CD4-positive, alpha-beta T cell treated with Interleukin-17A for 1 hour (primary cell): Measurements from ENCODE around the gene CADM1.

Source experiments
- DNase-seq: peaks from one replicate; pipeline ENCODE4 v3.0.0-alpha.2; 2020

The CADM1 gene

DNA sequence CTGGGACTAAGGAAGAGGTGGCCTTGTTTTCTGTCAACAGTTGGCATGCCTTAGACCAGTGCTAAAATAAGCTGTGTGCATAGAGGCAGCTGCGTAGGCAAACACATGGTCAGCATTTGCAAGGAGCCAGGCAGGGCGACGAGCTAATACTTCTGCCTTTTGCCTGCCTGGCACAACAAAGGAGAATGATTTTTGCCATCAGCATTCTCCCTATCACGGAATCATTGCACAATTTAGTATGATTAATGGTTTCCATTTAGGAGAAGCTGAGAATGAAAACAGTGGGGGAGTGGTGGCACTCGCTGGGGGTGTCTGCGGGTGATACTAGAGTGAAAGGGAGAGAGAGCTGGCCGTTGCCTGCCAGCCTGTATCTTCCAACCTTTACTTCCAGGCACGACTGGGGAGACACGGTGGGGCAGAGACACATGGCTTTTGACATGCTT is 336.0 kb downstream of the CADM1 start:
- DNase-seq: no peak

DNA sequence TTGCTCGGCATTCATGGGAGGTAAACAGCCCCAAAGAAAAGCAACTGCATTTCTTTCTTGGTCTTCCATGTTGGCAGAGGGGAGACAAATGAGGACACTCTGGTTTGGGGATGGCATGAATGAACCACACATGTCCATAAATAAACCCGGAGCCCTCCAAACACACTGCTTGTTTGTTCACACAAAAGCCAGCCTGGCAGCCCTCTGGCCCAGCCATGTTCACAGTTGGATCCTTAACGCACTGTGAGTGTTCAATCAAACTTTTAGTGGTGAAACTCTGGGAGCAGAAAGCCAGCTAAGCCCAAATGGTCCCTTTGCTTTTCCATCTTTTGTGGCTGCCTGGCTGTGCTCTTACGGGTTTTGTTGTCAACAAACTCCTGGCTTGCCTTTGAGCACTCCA is 336.8 kb downstream of the CADM1 start:
- no peak for DNase-seq

DNA sequence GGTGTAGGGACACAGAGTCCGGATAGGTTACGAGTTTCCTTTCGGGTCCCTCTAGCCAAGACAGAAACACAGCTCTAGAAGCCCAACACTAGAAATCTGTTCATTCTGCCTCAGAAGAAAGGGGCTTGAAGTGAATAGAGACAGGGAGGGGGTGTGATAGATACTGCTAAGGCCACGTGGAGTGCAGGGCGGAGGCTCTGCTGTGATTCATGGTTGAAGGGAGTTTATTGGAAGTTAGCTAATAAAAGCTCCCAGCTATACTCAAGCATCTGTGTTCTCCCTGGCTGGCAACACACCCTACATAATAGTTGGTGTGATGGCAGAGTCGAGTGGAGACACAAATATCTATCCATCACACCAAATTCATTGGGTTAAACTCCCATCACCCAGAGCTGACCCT is 337.4 kb downstream of the CADM1 start:
- no peak for DNase-seq

DNA sequence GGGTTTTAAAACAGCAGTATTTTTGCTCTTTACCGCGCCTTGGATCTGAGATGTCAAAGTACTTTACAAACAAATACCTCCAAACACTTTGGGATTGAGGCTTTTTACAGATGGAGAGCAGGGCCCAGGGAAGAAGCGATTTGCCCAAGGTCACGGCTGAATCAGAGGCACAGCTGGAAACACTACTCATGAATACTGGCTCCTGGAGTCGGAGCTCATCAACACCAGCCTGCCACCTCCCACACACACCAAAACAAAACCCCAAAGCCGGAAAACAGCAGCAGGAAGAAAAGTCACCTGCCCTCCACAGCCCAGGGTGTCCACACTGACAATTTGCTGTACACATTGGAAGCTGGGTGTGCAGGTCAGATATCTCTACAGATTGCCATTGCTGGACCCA is 339.4 kb downstream of the CADM1 start:
- no peak for DNase-seq

DNA sequence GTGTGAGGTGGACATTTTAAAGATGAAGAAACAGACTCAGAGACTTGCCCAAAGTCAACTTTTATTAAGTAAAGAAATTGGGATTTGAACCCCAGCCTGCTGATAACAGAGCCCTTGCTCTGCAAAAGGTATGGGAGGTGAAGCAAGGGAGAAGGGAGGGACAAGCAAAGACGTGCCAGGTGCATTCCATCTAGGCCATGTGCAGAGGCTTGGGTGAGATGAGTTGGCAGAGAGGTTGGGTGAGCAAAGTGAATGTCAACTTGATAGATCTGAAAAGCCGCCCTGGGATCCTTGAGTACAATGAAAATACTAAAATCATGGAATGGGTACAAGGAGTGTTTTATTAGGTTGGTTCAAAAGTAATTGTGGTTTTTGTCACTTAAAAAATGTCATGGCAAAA is 341.3 kb downstream of the CADM1 start:
- DNase-seq: no peak

DNA sequence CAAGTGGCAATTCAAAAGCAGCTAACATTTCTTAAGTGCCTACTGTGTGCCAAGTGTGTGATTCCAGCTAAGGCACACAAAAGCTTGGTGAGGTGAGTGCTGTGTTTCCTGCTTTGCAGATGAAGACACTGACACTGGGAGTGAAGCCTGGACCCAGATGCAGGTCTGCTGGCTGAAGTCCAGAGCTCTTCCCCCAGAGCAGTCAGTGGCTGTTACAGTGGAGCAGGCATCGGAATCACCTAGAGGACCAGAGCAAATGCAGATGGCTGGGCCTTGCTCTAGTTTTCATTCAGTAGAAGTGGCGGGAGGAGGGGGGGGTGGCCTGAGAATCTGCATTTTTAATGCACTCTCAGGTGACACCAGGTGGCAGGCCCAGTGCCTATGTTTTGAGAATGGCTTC is 342.3 kb downstream of the CADM1 start:
- DNase-seq: no peak

DNA sequence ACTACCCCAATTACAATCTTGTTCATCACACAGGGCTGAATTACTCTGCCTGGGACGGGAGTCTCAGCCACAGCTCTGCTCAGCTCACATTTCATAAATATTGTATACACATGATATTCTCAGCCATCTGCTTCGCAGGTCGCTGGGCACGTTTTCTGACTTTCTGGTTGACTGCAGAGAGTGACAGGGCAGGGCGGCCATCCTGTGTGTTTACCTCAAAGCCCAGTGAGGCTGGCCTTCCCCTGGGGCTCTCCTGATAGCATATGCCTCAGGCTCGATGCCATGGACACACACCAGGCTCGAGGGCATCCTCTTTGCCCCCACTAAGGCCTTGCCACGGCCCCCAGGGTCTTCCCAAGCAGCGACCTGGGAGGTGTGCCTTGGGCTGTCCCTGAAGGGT is 345.0 kb downstream of the CADM1 start:
- DNase-seq: no peak

DNA sequence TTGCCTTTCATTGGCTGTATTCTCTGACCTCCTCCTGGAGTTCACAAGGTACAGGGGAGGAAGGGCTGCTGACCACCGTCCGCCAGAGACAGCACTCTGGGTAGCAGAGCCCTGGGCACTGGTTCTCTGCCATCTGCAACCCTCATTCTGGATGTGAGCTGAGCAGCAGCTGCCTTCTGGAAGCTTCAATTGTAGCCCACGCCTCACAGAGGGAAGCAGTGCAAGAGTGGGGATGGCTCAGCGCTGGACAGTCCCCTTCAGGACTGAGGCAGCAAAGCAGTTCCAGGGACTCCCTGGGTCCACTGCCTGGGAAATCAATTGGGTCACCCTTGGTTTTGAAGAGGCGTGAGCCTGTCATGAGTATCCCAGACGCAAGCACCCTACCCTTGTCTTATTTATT is 346.2 kb downstream of the CADM1 start:
- DNase-seq: no peak

DNA sequence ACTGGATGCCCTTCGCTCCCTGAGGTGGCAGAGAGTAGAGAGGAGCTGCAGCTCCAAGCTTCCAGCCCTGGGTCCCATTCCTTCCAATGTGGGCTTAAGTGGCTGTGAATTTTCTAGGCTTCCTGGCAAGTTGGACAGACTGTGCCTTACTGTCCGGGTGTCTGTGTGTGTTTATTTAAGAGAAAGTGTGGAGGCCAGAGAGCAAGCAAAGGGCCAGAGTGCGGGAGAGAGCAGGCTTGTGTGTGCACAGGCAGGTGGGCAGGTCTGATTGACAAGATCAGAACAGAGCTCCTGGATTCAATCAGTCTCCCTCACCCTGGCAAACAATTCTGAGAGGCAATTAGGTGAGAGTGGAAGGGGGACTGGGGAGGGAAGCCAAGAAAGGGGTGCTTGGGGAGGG is 347.0 kb downstream of the CADM1 start:
- DNase-seq: no peak

DNA sequence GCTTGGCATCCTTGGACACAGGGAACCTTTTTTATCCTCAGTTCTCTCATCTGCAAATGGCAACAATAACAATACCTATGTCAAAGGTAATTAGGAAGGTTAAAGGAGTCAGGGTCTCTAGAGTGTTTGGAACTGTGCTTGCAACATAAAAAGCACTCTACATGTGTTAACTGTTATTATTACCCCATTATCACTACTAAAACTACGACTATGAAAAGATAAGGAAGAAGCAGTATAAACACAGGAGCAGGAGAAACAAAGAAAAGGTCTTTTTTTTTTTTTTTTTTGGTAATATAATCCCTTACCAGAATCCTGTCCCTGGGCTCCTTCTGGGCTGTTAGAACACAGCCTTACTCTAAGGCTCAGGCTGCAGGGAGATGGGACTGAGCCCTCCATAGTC is 348.2 kb downstream of the CADM1 start:
- DNase-seq: no peak

DNA sequence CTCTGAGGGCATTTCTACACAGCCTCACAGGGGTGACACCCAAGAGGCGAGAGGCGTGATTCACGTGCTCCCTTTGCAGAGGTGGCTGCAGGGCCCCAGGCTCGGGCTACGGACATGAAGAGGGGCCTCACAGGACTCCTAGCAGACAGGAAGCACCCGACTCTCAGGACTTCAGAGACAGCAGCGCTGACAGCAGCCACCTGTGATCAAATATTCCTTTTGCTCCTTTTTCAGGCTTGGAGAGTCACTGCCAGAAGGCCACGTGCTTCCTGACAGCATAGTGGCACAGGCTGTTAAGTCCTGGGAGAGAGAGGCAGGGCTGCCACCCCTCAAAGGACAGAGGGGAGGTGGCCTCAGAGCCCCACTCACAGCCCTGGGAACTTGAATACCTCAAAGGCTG is 348.9 kb downstream of the CADM1 start:
- no peak for DNase-seq

DNA sequence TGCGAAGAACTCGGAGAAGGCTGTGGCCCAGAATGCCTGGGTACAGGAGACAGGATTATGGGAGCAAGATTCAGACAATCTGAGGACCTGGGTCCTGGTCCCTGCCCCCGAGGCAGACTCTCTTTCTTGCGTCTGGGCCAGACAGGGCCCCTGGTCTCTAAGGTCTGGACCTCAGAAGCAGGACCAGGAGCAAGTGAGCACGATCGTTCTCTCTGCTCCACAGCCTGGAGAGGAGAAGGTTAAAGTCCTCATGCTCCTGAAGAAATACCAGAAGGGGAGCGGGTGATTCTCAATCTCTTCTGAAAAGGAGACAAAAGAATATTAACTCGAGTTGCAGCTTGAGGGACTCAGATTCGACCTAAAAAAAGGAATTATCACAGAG is 349.9 kb downstream of the CADM1 start:
- no peak for DNase-seq

DNA sequence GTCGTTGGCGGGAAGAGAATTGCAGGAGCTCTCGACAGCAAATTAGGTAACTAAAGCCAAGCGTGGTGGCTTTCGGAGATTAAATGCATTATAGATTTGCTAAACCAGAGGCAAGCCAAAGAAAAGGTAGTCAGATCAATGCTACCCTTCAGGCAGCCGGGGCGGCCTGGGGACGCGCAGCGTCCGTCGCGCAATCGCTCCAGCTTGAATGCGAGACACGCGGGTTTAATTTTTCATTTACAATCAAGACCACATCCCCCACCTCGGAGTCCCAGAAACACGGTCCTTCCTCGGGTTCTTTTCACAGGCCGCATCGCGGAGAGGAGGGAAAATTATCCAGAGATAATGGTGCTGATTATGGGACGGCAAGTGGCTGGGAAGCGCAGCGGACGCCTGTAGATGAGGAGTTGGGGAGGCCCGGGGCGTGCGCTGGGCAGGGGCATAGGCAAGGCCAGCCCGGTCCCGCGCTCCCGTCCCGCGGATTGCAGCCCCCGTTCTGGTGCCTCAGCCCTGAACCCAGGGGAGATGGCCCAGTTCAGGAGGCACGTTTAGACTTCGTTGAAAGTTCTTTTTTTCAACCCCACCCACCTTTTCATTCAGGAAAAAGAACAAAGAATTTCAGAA is 350.4 kb downstream of the CADM1 start:
- DNase-seq: no peak

DNA sequence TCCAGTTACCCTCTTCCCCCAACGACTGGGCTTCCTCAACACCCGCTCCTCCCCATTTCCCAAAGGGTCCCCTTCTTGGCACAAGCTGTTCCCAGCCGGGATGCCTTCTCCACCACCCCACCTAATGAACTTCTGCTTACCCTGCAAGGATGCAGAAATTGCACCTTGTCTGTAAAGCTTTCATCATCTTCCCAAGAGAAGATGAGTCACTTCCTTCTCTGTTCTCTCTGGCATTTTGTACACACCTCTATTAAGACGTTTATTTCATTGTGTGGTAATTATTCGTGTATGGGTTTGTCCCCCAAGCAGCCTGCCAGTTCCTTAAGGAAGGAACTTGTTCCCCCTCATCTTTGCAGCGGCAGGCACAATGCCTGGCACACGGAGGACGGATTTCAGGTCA is 351.1 kb downstream of the CADM1 start:
- no peak for DNase-seq

DNA sequence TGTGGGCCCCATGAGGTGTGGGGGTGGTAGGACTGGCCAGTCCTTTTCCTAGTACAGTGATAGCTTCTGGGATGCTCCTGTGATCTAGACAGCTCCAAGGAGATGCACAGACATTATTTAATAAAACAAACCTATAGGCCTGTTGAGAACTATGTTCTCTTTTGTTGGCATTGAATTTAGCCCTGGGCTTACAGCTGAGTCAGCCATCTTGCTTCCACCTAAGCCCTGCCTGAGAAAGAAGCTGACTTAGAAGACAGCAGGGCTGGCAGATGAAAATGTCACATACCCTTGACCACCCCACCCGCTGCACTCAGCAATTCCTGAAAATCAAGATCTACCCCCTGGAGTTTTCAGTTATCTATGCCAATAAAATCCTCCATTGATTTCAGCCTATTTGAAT is 353.2 kb downstream of the CADM1 start:
- no peak for DNase-seq

DNA sequence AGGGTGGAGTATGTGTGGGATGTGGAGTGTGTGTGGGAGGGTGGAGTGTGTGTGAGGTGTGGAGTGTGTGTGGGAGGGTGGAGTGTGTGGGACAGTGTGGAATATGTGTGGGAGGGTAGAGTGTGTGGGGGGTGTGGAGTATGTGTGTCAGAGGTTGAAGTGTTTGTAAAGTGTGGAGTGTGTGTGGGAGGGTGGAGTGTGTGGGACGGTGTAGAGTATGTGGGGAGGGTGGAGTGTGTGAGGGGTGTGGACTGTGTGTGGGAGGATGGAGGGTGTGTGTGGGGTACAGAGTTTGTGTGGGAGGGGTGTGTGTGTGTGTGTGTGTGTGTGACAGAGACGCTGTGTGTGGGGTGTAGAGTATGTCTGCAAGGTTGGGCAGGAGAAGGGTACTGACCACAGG is 355.5 kb downstream of the CADM1 start:
- DNase-seq: no peak

DNA sequence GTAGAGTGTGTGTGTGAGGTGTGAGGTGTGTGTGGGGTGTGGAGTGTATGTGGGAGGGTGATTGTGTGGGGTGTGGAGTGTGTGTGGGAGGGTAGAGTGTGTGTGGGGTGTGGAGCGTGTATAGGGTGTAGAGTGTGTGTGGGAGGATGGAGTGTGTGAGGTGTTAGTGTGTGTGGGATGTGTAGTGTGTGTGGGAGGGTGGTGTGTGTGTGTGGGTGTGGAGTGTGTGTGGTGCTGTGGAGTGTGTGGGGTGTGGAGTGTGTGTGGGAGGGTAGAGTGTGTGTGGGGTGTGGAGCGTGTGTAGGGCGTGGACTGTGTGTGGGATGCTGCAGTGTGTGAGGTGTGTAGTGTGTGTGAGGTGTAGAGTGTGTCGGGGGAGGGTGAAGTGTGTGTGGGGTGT is 356.1 kb downstream of the CADM1 start:
- DNase-seq: no peak

DNA sequence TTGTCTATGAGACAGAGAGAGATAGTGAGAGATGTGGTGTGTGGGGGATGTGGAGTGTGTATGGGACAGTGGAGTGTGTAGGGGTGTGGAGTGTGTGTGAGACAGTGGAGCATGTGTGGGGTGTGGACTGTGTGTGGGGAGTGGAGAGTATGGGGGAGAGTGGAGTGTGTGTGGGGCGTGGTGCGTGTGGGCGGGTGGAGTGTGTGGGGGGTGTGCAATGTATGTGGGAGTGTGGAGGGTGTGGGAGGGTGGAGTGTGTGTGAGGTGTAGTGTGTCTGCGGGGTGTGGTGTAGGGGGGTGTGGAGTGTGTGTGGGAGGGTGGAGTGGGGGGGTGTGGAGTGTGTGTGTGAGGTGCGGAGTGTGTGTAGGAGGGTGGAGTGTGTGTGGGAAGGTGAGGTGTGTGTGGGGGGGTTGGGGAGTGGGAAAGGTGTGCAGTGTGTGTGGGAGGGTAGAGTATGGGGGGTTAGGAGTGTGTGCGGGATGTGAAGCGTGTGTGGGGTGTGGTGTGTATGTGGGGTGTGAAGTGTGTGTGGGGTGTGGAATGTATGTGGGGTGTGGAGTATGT is 356.9 kb downstream of the CADM1 start:
- DNase-seq: no peak

DNA sequence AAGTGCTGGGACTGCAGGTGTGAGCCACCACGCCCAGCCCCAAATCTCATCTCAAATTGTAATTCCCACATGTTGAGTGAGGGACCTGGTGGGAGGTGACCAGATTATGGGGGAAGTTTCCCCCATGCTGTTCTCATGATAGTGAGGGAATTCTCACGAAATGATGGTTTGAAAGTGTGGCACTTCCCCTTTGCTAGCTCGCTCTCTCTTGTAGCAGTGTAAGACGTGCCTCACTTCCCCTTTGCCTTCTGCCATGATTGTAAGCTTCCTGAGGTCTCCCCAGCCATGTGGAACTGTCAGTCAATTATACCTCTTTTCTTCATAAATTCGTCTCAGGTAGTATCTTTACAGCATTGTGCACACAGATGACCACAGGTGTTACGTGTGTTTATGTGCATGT is 357.8 kb downstream of the CADM1 start:
- no peak for DNase-seq

DNA sequence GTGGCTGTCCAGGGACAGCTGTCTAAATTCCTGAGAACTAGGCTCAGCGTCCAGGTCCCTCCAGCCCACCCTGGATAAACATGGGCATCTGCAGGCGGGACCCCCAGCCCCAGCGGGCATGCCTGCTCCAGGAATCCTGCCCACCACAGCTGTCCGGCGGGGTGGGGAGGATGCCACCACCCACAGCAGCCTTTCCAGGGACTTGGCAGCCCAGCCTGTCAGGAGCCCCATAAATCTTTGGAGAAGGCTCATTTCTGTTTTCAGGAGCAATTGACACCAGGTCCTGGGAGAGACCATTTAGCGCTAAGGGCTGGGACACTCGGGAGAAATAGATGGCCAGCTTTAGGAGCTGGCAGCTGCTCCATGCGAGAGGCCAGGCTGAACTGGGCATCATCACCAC is 358.9 kb downstream of the CADM1 start:
- DNase-seq: no peak

DNA sequence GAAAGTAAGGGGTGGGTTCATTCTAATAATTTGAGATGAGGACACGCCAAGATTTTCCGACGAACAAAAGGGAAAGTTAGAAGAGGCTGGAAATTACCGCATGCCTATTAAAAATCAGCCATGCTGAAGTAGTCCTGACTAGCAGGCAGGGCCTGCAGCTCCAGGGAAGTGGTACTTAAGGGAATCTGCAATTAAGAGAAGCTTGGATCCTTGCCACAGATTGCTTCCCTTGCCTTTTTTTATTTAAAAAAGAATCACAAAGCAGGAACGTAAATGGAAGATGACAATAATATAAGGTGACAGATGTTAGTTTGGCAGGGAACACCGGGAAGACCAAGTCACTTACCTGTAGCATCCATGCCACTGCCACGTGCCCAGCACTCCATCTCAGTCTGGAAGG is 359.3 kb downstream of the CADM1 start:
- no peak for DNase-seq

DNA sequence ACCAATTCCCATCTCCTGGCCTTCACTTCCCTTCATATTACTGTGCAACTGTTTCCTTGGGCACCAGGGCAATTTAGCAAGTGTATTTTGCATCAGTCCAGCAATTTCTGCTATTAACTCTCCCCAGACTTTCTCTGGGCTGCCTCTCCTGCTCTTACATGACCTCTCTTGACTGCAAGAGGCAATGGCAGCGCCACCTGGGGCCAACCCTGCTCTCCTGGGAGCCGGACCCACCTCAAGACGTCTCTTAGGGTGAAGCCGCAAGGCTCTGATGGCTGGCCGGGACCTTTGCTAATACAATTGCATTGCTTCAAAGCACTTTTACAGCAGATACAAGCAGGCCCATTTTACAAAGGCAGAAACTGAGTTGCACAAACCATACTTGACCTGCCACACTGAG is 360.2 kb downstream of the CADM1 start:
- no peak for DNase-seq

DNA sequence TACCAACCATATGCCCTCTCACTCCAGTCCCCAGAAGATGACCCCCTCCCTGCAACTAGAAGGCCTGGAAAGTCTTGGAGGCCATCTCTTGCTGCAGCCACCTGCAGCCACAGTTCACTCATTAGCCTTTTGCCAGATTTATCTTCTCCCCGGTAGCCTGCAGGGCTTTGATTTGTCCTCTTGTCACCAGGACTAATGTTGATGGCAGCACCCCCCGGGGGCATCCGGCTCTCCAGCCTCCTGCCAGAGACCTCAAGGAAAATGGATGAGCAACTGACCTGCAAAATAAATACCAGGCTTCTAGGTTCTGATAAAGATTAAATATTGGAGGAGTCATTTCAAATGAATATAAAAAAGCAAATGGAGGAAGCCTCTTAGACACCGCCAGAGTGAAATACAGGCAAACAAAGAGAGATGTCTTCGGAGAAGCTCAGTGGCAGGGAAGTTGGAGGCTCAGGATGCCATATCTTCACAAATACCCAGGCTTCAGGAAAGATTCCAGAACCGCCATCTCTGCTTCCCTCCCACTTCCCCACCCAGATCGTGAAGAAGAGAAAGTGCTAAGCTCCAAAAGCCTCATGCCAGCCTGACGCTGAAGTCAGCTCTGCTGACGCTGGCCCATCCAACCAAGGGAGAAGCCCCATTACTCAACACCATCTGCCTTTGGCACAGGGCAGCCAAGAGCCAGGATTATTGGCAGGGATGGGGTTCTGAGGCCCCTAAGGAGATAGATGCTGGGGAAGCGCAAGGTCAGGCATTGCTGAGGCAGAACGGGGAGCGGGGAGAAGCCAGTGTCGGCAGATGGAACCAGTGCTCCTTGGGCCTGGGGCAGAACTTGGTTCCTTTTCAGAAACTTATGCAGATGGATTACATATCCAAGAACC is 362.7 kb downstream of the CADM1 start:
- DNase-seq: no peak

DNA sequence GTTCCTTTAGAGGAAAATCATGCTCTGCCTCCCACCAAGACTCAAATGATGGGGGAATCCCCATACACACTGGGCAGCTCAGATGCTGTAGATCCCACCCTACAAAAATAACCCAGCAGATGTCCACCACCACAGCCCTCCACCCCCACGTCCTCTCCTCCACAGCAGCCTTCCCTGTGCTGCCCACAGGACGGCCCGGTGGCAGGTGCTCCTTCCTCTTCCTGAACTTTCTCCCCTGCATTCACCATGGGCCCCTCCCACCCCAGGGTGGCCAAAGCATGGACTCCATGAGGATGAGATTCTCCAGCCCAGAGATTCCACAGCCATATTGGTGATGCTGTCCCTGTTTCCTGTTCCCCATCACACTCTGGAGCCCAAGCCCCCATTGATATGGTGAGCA is 368.3 kb downstream of the CADM1 start:
- DNase-seq: no peak

DNA sequence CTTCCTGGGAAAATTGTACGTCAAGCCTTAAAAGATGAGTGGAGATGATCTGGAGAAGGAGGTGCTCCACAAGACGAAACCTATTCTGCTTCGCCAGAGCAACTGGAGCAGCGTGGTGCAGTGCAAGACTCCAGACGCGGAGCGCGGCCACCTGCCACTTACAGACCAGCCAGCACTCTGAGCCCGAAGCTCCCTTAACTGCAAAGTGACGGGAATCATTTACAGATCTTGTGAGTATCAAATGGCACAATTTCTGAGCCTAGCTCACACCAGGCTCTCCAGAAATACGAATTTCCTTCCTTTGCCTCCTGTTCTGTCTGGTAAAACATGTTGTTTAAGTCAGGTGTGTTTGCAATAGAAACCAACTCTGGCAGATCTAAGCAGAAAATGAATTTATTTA is 369.3 kb downstream of the CADM1 start:
- DNase-seq: no peak
